ENCODE results near the gene CCDC149.
"Not testable (repeated sequence)": the region's sequence is repeated elsewhere in the genome, so short reads cannot be mapped to it uniquely, and the experiment has no call there.

CCDC149 gene

DNA sequence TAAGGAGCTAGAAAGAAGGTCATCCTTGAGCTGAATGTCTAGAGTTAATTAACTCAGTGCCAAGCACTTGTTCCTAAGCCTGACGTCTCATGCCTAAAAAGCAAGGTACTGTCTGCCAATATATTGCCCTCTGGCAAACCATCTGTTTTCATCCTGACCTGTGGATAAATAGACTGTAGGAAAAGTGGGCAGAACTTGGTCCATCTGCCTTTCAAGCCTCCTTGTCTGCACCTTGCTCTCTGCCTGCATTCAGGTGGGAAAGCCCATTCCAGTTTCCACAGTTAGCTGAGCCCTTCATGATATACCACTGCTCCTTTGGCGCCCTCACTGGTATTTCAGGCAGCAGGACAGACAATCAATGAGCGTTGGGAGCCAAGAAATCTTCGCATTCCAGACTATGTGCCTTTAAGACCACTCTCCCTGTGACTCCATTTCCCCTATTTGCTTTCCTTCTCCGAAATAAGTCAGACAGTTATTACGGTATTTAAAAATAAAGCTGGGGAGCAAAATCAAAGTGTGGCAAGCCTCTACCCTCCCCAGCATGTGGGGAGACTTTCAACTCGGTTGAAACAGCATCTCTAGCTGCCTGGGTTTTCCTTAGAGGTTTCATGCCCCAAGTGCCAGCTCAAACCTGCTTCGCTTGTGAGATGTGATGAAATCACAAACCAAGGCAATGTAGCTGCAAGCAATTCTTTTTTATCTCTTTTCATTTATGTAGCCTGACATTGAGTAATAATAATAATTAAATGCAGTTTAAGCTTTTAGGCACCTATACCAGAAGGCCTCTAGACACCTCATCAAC, 2.5 kb upstream of the CCDC149 start:
- no peak for DNase-seq

DNA sequence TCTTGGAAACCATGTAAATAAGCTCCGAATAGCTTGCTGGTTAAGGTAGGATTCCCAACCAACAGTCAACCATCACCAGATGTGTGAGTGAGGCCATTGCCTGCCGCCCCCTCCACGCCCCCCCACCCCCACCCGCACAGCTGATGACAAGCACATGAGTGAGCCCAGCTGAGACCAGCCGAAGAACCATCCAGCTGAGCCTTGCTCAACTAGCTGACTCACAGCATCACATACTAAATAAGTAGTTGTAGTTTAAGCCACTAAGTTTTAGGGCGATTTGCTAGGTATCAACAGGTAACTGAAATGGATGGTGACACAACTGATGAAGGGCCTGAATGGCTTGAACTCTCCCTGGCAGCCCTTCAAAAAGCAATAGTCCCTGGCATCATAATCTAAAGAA, 1.6 kb upstream of the CCDC149 start:
- DNase-seq: no peak

DNA sequence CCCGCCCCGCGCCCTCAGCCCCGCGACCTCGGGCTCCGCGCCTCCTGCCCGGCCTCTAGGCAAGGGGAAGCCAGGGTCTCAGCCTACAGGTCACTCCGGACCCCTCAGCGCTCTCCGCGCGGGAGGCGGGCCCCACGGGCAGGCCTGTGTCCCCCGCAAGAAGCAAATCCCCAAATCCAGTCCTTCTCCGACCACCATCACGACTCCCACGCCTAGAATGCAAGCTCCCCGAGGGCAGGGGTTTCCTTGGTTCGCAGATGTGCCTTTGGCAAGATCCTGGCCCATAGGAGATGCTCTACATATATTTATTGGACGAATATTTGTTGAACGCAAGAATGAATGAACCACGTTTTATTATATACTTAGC, 260 bp upstream of the CCDC149 start:
- no peak for DNase-seq

DNA sequence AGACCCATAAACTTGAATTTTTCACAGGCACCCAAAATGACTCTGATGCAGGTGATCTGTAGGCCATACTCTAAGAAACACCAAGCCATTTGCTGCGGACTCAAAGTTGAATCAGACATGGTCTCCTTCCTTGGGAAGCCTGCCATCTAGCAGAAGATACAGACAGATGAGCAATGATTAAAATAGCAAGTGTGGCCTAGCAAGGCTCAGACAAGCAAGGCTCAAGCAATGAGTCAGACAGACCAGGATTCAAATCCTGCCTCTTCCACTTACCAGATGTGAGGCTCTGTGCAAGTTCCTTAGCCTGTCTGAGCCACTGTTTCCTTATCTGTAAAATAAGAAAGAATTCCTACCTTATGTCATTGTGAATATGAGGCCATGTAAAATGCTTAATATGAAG, 2.3 kb downstream of the CCDC149 start:
- no peak for DNase-seq

DNA sequence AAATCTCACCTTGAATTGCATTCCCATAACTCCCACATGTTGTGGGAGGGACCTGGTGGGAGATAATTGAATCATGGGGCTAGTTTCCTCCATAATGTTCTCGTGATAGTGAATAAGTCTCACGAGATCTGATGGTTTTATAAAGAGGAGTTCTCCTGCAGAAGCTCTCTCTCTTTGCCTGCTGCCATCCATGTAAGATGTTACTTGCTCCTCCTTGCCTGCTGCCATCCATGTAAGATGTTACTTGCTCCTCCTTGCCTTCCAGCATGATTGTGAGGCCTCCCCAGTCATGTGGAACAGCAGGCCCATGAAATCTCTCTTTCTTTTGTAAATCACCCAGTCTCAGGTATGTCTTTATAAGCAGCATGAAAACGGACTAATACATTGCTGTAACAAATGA, 3.2 kb downstream of the CCDC149 start:
- not testable (repeated sequence) for DNase-seq

DNA sequence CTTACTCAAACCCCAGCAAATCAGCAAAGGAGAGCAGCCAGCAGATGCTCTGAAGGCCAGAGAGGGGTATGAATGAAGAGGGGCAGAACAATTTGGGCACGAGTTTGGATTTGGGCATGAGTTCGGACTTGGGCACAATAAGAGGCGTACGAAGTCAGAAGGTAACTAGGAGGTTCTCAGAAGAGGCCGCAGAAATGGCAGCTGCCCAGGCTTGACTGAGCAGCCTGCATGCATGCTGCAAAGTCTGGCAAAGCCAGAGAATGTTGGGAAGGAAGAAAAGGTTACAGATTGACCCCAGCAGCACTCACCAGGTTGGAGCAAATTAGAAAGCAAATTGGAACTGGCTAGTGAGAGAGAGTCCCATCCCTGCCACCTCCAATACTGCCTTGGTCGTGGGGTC, 15.2 kb downstream of the CCDC149 start:
- no peak for DNase-seq

DNA sequence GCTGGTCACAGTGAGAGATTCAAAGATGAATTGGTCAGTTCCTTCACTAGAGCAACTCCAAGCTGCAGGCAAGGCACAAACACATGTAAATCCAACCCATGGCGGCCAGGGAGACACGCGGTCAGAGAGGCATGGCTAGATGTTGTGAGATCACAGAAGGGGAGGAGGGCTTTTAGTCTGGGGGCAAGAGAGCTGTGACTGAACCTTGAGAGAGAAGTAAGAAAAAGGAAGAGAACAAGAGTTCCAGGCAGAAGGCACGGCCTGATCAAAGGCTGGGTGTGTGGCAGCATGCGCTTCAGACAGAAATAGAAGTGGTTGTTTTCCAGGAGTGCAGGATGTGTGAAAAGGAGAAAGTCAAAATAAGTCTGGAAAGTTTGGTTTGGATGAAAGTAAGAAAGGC, 15.9 kb downstream of the CCDC149 start:
- no peak for DNase-seq

DNA sequence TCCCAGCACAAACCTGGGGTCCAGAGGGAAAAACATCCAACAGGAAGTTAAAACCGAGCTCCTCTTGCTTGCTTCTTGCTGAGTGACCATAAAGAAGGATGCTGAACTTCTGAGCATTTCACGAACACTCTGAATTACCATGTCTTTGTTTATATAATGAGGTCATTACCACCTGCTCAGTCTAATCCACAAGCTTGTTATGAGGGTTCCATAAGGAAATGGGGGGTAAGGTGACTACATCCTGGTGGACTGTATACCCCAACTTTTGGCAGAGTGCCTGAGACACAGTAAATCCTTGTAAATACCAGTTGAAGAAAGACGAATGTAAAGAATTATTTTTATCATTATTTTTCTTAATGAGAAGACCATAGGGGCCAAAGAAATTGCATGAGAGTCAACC, 16.8 kb downstream of the CCDC149 start:
- DNase-seq: no peak

DNA sequence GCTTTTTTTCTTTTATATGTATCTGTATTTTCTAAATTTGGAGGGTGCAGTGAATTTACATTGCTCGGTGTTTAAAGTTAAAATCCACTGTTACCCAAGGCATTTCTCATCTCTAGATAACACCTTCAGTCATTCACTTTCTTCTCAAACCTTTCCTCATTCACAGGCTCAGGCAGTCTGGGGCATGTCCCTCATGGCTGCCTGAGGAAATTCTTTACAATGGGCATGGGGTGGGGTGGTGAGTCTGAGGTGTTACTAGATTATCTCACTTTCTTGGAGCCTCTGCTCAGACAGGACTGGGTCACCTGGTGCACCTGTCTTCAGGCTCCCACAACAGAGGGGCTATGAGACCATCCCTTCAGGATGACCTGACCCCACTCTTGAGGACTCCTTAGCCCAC, 17.4 kb downstream of the CCDC149 start:
- DNase-seq: no peak

DNA sequence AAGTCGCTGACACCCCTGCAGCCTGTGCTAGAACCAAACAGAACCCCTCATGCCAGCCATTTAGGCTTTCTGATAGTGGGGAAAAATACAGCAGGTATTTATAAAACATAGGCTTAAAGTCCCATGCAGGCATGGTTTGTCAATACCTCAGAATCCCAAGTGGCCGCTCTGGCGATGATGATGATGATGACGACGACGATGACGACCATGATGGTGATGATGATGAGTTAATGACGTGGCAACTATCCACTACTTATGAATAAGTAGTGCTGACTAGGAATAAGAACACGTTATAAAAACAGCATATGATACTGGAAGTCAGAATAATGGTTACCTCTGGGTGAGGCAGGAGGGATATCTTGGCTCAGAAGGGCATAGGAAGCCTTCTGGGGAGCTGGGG, 18.0 kb downstream of the CCDC149 start:
- no peak for DNase-seq

DNA sequence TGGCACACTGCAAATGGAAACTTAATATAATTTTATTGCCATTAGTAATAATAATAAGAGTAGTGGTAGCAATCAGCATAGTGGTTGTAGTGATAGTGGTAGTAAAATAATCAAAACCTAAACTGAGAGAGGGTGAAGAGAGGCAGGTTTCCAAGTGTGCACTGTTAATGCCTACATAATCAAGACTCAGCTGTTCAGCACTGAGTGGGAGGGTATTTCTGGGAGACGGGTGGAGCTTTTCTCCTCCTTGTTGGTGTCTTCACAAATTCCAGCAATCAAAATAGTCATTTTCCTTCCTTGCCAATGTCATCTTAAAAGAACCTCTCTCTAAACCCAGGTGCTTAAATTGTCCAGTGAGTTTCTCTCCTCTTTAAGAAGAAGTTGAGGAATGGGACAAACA, 18.6 kb downstream of the CCDC149 start:
- no peak for DNase-seq

DNA sequence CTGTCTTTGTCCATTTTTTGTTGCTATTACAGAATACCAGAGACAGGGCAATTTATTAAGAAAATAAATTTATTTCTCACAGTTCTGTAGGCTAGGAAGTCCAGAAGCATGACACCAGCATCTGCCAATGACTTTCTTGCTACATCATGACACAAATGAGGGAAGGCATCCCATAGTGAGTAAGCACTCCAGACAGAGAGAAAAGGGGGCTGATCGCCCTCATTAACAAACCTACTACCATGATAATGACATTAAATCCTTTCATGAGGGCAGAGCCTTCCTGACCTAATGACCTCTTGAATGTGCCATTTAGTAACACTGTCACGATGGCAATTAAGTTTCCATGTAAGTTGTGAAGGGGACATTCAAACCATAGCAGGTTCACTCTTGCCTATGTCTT, 20.1 kb downstream of the CCDC149 start:
- DNase-seq: no peak

DNA sequence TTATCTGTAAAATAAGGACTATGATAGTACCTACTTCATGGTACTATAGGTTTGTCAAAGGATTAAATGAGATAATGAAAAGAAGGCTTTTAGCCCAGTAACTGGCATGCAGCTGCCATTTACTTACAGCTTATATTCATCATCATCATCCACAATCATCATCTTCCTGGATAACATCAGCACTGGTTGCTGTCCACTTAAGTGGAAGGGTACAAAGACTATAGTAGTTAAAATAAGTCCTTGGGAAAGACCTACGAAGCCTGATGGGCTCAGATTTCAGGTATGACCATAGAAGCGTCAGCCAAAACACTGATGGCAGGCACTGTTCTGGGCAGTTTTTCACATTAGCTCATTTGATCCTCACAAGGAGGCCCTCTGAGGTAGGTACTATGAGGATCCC, 20.6 kb downstream of the CCDC149 start:
- DNase-seq: no peak

DNA sequence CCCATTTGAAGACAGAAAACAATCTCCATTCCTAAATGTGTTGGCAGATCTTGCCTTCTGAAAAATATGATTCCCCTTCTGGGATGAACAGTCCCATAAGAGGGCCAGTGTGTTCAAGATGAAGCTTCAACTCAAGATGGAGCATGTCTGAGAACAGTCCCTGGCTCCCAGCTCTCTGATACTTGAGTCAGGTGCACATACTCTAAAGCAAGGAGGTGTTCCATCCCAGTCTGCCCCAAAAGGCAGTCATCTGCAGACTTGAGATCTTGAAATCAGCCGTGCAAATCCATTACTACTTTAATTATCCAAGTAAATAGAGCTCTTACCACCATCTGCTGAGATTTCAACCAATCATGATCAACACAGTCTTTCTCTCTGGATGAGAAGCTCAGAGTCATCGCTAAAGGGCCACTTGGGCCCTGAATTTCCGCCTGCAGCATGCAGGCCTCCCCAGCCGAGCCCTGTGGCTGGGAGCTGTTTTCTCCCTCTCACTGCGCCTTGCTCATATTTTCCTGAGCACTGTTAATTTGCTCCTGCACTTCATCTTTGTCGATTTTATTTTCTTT, 22.2 kb downstream of the CCDC149 start:
- no peak for DNase-seq

DNA sequence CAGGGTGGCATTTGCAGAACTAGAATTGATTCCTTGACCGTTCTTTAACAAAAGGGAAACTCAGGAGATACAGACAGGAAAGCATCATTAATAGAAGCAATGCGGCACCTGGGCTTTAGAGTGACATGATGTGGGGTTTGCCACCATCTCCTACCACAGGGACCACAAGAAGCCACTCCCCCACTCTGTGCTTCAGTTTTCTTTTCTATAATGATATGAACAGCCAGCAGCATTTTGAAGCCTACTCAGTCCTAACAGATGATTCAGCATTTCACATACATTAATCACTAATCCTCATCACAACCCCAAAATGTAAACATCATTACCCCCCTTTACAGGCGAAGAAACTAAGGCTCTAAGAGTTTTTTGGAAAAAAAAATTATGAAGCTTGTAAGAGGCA, 22.9 kb downstream of the CCDC149 start:
- no peak for DNase-seq

DNA sequence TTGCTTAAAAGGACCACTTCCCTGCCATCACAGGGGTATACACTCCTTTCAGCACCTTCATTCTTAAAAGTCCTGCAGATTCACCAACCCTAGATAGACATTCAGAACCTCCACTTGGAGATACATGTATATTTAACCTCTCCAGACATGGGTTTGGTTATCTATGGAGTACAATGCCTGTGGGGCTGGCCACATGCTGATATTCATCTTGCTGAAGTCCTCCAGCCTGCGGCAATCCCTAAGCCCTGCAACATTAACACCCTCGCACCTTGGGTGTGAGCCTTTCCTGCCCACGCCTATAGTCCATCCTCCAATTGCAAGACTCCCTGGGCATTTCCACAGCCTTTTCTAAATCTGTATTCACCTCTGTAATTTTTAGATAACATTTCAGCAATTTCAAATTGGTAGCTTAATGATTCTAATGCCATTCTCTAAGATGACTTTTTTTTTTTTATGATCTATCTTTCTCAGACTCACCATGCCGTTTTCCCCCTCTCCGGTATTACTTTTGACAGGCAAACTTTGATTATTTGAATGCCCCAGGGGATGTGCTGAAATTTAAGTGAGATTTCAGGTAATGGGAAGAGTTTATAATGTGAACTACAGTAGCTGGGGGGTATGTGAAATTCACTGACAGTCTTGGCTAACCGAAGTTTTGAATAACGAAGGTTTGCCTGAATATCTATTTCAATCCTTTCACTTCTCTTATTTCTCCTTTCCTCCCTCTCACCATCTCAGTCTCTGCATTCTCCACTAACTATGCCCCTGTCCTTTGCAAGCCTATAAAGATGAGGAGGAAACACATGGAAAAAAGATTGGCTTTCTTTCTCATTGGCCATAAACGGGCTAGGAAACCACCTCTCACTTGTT, 24.1 kb downstream of the CCDC149 start:
- no peak for DNase-seq

DNA sequence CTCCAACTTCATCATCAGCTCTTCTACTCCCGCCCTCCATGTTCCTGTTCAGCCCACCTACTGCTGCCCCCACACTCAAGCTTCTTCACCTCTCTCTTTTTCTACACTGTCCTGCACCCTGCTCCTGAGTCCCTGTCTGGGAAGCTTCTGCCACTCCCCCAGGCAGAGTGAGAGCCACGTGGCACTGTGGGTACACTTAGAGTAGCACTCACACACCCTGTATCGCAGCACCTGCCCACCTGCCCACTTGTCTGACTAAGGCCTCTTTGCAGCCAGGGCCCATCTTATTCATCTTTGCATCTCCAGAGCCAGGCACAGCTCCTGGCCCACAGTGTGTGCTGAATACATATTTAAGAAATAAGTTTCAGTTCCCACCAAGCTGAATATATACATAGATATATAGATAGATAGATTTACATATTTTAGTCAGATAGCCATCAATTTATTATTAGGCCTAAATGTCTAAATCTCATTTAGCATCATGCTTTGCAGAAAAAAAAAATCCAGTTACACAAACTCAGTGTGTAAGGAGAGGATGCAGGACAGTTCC, 24.9 kb downstream of the CCDC149 start:
- DNase-seq: no peak

DNA sequence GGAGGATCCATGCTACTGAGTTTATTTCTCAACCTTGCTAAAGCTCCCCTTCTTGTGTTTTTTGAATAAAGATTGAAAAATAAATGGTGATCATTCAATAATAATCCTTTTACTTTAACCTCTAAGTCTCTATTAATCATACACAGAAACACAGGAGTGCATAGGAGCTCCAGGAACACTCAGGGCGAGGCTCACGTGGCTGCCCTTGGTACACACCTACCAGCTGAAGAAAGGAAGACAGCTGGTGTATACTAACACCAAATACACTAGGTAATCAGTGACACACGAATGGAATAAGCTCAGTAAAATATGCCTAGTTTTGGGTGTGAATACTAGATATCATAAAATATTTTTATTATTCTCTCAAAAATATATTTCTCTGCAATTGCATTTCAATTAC, 26.2 kb downstream of the CCDC149 start:
- DNase-seq: no peak

DNA sequence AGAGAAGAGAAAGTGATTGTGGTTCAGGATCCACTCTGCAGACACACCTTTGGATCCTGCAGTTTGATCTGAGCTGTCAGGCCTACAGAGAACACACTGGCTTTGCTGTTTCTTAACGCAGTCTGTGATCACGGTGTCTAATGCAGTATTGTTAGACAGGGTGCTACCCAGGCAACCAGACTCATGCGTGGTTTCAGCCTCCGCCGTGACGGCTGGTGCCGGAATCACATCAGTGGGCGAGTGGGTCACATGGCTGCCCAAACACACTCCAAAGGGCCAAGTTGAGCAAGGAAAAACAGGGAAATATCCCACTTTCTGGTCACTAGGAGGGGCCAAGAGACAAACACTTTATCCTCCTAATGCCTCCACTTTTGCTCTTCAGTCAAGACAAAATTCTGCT, 27.5 kb downstream of the CCDC149 start:
- no peak for DNase-seq

DNA sequence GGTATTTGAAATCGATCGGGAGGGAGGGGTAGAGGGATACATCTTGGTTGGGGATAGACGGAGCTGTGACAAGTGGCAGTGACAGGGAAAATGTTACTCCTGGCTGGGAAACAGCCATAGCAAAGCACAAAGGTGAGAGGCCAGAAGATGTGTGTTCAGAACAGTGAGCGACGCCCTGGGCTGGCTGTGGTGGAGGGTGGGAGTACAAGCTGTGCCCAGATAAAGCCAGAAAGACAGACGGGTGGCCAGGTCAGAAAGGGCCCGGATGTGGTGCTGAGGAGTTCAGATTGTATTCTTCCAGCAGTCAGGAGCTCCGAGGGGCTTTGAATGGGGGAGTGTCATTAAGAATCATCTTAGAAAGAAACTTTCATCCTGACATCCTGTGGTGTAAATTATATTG, 27.9 kb downstream of the CCDC149 start:
- DNase-seq: no peak

DNA sequence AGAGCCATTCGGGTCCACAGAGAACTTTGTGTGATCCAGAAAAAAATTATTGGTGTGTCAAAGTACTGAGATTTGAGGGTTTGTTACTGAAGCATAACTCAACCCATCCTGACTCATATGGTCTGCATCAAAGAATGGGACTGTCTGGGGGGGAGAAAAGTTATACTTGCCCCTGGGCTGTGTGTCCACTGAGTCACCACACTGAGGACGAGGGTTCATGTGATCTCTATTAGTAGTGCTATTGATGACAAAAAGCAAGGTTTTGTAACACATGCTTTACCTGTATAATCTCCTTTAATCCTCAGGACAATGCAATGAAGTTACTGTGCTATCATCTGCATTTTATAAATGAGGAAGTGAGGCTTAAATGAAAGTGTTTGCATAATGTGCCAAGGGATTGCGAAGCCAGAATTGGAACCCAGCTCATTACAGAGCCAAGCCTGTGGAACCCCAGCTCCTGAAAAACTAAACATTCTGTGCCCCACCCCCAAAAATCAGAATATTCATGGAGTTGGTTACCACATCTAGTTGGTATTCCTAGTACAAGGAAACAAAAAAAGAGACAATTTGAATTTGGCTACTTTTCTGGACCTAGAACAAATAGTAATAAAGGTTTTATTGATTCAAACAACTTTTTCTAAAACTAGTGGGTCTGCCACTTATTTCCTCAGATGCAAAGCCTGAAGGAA, 31.2 kb downstream of the CCDC149 start:
- no peak for DNase-seq

DNA sequence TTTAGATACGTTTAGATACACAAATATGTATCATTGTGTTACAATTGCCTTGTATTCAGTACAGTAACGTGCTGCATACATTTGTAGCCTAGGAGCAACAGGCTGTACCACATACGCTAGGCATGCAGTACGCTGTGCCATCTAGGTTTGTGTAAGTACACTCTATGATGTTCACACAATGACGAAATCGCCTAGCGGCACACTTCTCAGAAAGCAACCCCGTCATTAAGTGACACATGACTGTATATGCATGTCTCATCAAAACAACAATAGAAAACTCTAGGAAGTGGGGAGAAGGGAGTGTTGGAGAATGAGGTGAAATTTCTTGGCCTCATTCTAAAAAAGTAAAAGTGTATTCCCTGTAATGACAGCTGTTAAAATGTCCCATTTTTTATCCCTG, 32.7 kb downstream of the CCDC149 start:
- DNase-seq: no peak

DNA sequence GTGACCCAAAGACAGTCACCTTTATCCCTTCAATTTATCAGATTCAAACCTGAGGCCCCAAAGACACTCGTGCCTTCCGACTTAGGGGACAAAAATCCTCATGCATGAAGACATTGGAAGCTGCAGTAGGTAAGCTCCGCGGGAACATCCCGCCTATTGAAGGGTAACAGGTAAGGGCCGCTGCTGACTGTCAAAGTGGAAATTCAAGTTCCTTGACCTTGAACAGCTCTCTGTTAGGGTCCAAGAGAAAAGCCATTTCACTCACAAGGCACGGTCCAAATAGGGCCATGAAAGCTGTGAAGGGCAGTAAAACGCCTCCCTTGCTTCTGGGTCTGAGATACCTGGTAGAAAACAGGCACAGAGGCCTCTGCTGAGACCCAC, 34.2 kb downstream of the CCDC149 start:
- no peak for DNase-seq

Data from CD4-positive, alpha-beta T cell treated with Interleukin-17A for 4 hours (primary cell).